Astrocyte (in vitro differentiated cells and primary cell): ENCODE results near the gene HOXA1. TPM values are rescaled to one million over a fixed set of nuclear protein-coding genes. Genes with fewer than 3 reads are reported as not detected.

Source experiments
- DNase-seq: peaks from one replicate; pipeline ENCODE4 v3.0.0-alpha.2; 2010; ENCODE audit warnings: low read depth
- FAIRE-seq: peaks from 2 replicates; lab custom pipeline; 2011; peaks lifted over from hg19 to GRCh38; lab: Jason Lieb, UNC
- H2AFZ ChIP-seq: 2 replicates; pipeline ENCODE4 v1.6.0; 2012; ENCODE audit warnings: low read depth, low read length, inconsistent platforms
- H3K27ac ChIP-seq: 2 replicates; pipeline ENCODE4 v1.5.1; 2011; ENCODE audit warnings: low read depth, low read length, inconsistent platforms
- H3K27me3 ChIP-seq: 2 replicates; pipeline ENCODE4 v1.6.0; 2011; ENCODE audit warnings: low read length, inconsistent platforms; ENCODE audit not compliant: insufficient read depth
- H3K36me3 ChIP-seq: 2 replicates; pipeline ENCODE4 v1.5.1; 2011; ENCODE audit warnings: low read length, inconsistent platforms; ENCODE audit not compliant: insufficient read depth
- H3K4me1 ChIP-seq: 2 replicates; pipeline ENCODE4 v1.5.1; 2011; ENCODE audit warnings: low read length, inconsistent platforms; ENCODE audit not compliant: insufficient read depth
- H3K4me2 ChIP-seq: 2 replicates; pipeline ENCODE4 v1.6.0; 2012; ENCODE audit warnings: low read length, inconsistent platforms
- H3K4me3 ChIP-seq: 2 replicates; pipeline ENCODE4 v1.5.1; 2011; ENCODE audit warnings: low read depth, mild to moderate bottlenecking, low read length, inconsistent platforms; ENCODE audit not compliant: insufficient read depth
- H3K79me2 ChIP-seq: 2 replicates; pipeline ENCODE4 v1.6.0; 2012; ENCODE audit warnings: mild to moderate bottlenecking, low read length, inconsistent platforms; ENCODE audit not compliant: insufficient read depth
- H3K9ac ChIP-seq: 2 replicates; pipeline ENCODE4 v1.6.0; 2012; ENCODE audit warnings: mild to moderate bottlenecking, low read length, inconsistent platforms
- H3K9me3 ChIP-seq: 2 replicates; pipeline ENCODE4 v1.5.1; 2012; ENCODE audit warnings: low read depth, mild to moderate bottlenecking, low read length, inconsistent platforms; ENCODE audit not compliant: insufficient read depth
- H4K20me1 ChIP-seq: 2 replicates; pipeline ENCODE4 v1.6.0; 2012; ENCODE audit warnings: low read length, inconsistent platforms; ENCODE audit not compliant: insufficient read depth
- H3K27ac Mint-ChIP-seq: one replicate; pipeline ENCODE4 v1.8.0; 2021; ENCODE audit warnings: mild to moderate bottlenecking, mixed read lengths; ENCODE audit not compliant: unreplicated experiment
- H3K27me3 Mint-ChIP-seq: one replicate; pipeline ENCODE4 v1.8.0; 2021; ENCODE audit warnings: low read depth, mixed read lengths; ENCODE audit not compliant: unreplicated experiment
- H3K36me3 Mint-ChIP-seq: one replicate; pipeline ENCODE4 v1.8.0; 2021; ENCODE audit warnings: low read depth, mixed read lengths; ENCODE audit not compliant: unreplicated experiment
- H3K4me1 Mint-ChIP-seq: one replicate; pipeline ENCODE4 v1.8.0; 2021; ENCODE audit warnings: low read depth, mixed read lengths; ENCODE audit not compliant: unreplicated experiment
- H3K4me3 Mint-ChIP-seq: one replicate; pipeline ENCODE4 v1.8.0; 2021; ENCODE audit warnings: mild to moderate bottlenecking, moderate library complexity, mixed read lengths; ENCODE audit not compliant: unreplicated experiment
- H3K9me3 Mint-ChIP-seq: one replicate; pipeline ENCODE4 v1.8.0; 2021; ENCODE audit warnings: mild to moderate bottlenecking, mixed read lengths; ENCODE audit not compliant: unreplicated experiment
- EZH2 ChIP-seq: IDR thresholded peaks from 2 replicates; pipeline ENCODE4 v1.6.1; 2012; ENCODE audit warnings: mild to moderate bottlenecking, low read length, inconsistent platforms; ENCODE audit not compliant: insufficient read depth
- total RNA-seq: library from RNA; stranded (reverse); gene quantifications from 2 replicates; pipeline ENCODE4 v1.2.1, GENCODE V29; 2021
- TF ChIP-seq, protein P1 (sequence below): IDR thresholded peaks from 2 replicates; pipeline ENCODE4 v1.5.1; 2011; ENCODE audit warnings: low read depth, mild to moderate bottlenecking, inconsistent platforms, low read length, moderate library complexity; ENCODE audit not compliant: insufficient read depth

Gene HOXA1
- total RNA-seq, 1 donor from 2014 or later: 0.23 TPM

DNA sequence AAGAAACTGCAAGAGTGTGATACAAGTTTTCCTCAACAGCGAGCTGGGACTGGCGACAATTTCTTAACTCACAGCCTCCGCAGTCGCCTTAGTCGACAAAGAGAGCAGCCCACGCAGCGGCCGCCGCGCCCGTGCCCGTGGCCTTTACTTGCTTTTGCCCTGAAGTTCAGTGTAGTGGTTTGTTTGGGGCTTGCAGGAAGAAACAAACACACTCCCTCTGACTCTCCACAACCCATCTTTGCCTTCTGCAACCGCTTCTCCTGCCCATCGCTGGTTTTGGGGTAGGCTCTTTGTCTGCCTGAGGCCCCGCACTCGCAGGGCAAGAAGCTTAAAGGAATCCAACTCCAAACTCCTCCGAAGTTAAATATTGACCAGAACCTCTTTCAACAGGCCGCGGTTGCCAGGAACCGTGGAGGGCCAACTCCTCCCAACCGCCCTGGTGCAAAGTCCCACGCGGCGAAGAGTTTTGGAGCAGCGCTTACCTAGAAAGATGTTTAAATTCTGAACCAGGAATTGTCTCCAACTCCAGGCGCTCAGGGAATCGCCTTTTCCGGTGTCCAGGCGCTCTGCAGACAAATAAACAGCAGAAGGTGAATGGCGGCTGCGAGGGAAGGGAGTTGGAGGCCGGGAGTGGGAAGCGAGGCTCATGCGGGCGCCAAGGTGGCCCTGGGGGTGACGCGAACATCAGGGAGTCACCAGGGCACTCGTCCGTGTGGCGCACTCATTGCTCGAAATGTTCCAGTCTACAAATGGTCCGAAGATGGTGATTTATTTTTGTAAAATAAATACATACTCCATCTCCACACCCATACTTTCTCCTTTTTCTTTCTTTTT, 26.5 kb upstream of the HOXA1 start:
- no peaks in the 10 kb centered on the region for H3K36me3 ChIP-seq
- FAIRE-seq (no peak), DNase-seq (peak; percentile 18)
- no peaks in the 10 kb centered on the region for H3K9me3 ChIP-seq
- H3K4me2 ChIP-seq: peak overlapping the region; percentile 83
- peaks cover 66% of the 10 kb centered on the region for H3K27me3 ChIP-seq
- Mint-ChIP-seq H3K27ac (no peak overlapping the region), H3K4me1 (peaks cover 2% of the 10 kb centered on the region), H3K9me3 (peaks cover 50% of the 10 kb centered on the region), H3K4me3 (no peak overlapping the region), H3K27me3 (peaks cover 99% of the 10 kb centered on the region), H3K36me3 (peaks cover 2% of the 10 kb centered on the region)
- TF ChIP-seq, protein P1, sequence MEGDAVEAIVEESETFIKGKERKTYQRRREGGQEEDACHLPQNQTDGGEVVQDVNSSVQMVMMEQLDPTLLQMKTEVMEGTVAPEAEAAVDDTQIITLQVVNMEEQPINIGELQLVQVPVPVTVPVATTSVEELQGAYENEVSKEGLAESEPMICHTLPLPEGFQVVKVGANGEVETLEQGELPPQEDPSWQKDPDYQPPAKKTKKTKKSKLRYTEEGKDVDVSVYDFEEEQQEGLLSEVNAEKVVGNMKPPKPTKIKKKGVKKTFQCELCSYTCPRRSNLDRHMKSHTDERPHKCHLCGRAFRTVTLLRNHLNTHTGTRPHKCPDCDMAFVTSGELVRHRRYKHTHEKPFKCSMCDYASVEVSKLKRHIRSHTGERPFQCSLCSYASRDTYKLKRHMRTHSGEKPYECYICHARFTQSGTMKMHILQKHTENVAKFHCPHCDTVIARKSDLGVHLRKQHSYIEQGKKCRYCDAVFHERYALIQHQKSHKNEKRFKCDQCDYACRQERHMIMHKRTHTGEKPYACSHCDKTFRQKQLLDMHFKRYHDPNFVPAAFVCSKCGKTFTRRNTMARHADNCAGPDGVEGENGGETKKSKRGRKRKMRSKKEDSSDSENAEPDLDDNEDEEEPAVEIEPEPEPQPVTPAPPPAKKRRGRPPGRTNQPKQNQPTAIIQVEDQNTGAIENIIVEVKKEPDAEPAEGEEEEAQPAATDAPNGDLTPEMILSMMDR: no peak
- no peak for TF ChIP-seq EZH2
- no peaks in the 10 kb centered on the region for H4K20me1 ChIP-seq
- no peak overlapping the region for H2AFZ ChIP-seq
- H3K9ac ChIP-seq: peak overlapping the region; percentile 83
- H3K4me3 ChIP-seq: peak overlapping the region; percentile 60
- peaks cover 11% of the 10 kb centered on the region for H3K4me1 ChIP-seq
- H3K79me2 ChIP-seq: peaks cover 37% of the 10 kb centered on the region
- peak overlapping the region; percentile 84 for H3K27ac ChIP-seq

DNA sequence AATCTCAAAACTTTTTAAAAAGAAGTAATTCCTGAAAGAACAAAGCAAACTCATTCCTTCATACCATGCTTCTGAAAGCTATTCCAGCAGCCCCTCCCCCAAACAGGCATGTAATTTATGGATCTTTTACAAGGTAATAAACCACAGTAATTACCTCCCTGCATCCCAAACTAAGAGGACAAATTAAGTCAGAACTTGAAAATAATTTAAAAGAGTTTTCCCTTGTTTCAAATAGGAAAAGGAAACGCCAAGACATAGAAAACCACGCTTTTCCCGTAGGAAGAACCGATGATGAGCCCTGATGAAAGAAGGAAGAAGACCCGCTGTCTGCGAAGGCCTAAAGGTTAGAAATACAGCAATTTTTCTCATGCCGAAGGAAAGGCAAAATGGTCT, 25.9 kb upstream of the HOXA1 start:
- peaks cover 99% of the 10 kb centered on the region for H3K27me3 Mint-ChIP-seq
- Histone ChIP-seq H3K79me2 (peaks cover 43% of the 10 kb centered on the region), H3K9me3 (no peaks in the 10 kb centered on the region), H2AFZ (no peak overlapping the region), H3K4me3 (peak overlapping the region; percentile 60), H3K36me3 (no peaks in the 10 kb centered on the region), H3K4me1 (peaks cover 11% of the 10 kb centered on the region), H4K20me1 (no peaks in the 10 kb centered on the region), H3K27me3 (peaks cover 68% of the 10 kb centered on the region), H3K27ac (peak overlapping the region; percentile 84), H3K4me2 (peak overlapping the region; percentile 83), H3K9ac (peak overlapping the region; percentile 83)
- FAIRE-seq (no peak), DNase-seq (no peak)
- H3K4me1 Mint-ChIP-seq: peaks cover 2% of the 10 kb centered on the region
- H3K36me3 Mint-ChIP-seq: peaks cover 2% of the 10 kb centered on the region
- no peak for TF ChIP-seq EZH2
- TF ChIP-seq, protein P1: no peak
- H3K27ac Mint-ChIP-seq: no peak overlapping the region
- H3K9me3 Mint-ChIP-seq: peaks cover 50% of the 10 kb centered on the region
- no peak overlapping the region for H3K4me3 Mint-ChIP-seq
